ENCODE measurements around the gene PFKFB3. TPM values are rescaled to one million over a fixed set of nuclear protein-coding genes. Genes with fewer than 3 reads are reported as not detected.

PFKFB3 gene
- total and polyA plus RNA-seq, 2 of the 4 experiments (the other 2 are of a cell fraction), result 34.1 to 45.5 TPM

DNA sequence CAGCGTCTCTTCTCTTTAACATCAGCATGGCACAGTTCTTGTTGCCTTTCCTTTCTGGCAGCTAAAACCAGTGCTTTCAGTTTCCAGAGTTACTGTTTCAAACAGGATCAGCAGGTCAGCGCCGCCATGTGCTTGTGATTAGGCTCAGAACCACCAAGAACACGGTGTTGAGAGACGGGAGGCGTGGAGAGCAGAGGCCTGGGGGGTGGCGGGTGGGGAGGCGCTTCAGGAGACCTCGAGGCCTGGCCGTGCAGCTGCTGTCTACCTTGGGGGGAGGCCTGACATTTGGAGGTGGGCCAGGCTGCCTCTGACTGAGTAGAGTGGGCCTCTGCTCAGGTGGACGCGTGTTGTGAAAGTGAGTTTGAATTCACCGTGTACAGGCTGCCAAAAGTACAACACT lies 22.0 kb downstream of the PFKFB3 start:
- no peak overlapping the region for H3K18ac ChIP-seq (ENCODE audit: low read depth, low read length)
- 98% methylated on average over 5 of the region's 13 CpGs; no CpG with 5 or more reads in 1 of the 2 experiments for WGBS, 2 experiments (ENCODE audit: extremely low coverage in 2 of 2, insufficient read length in 1 of 2)
- ATAC-seq (ENCODE audit: low read depth), result no peak
- H2BK15ac ChIP-seq (ENCODE audit: low read depth, low read length), result no peak overlapping the region
- BruUV-seq (replicated peaks), result no TSS peak
- peaks cover 93% of the 10 kb centered on the region for H3K36me3 ChIP-seq (ENCODE audit: control insufficient read depth, insufficient read depth, low read length)
- H2AK5ac ChIP-seq (ENCODE audit: low read depth, low read length), result no peak overlapping the region
- DNase-seq, result no peak
- H4K8ac ChIP-seq (ENCODE audit: low read depth in 2 of 2, low read length in 2 of 2), result no peak overlapping the region
- no peak overlapping the region for H4K91ac ChIP-seq (ENCODE audit: insufficient read depth, low read depth, low read length)
- H3K56ac ChIP-seq (ENCODE audit: extremely low read depth, insufficient read depth, low read length), result no peak overlapping the region
- no peak overlapping the region for H2BK120ac ChIP-seq (ENCODE audit: low read depth, low read length)
- H3K27ac ChIP-seq (ENCODE audit: insufficient read depth, low read length), result no peak overlapping the region
- ChIA-PET CTCF (no interaction called here), POLR2A (ENCODE audit: unreplicated experiment) (no interaction called here)
- H4K20me1 ChIP-seq (ENCODE audit: insufficient read depth, low read length), result peaks cover 36% of the 10 kb centered on the region
- TF ChIP-seq SMC3 (IDR thresholded peaks at IDR 0.05; ENCODE audit: low read depth, low read length), result no peak
- TF ChIP-seq NFE2L2 (IDR thresholded peaks at IDR 0.05; ENCODE audit: low read depth, low read length), result no peak
- no peak for TF ChIP-seq RAD21 (IDR thresholded peaks at IDR 0.05; ENCODE audit: low read length)
- no peak for TF ChIP-seq RCOR1 (IDR thresholded peaks at IDR 0.05; ENCODE audit: insufficient replicate concordance, low read length)
- no peak for TF ChIP-seq MAFK (IDR thresholded peaks at IDR 0.05; ENCODE audit: low read depth, low read length)
- no peak for TF ChIP-seq BHLHE40 (IDR thresholded peaks at IDR 0.05; ENCODE audit: low read depth, low read length)
- no peak overlapping the region for H4K5ac ChIP-seq (ENCODE audit: low read depth, low read length)
- H3K9me3 ChIP-seq (ENCODE audit: control insufficient read depth, insufficient read depth, low read length), result no peaks in the 10 kb centered on the region
- no peak overlapping the region for H3K4me3 ChIP-seq (ENCODE audit: insufficient read depth, low read depth, low read length)
- H3K9me1 ChIP-seq (ENCODE audit: insufficient read depth, low read length), result peaks cover 7% of the 10 kb centered on the region; the same call in 1 of the 2 replicates
- H3K4me1 ChIP-seq (ENCODE audit: control insufficient read depth, insufficient read depth, low read length), result peaks cover 4% of the 10 kb centered on the region; the same call in 1 of the 2 replicates
- H3K4ac ChIP-seq (ENCODE audit: low read depth, low read length), result no peak overlapping the region
- H2BK20ac ChIP-seq (ENCODE audit: low read depth, low read length), result no peak overlapping the region
- intact Hi-C loops (cut with micrococcal nuclease) (no loop called here), dilution Hi-C loops (cut with HindIII; ENCODE audit: low sequenced_read_pairs, unreplicated experiment) (no loop called here), in situ Hi-C loops (cut with MboI; ENCODE audit: low sequenced_read_pairs) (loop anchor here (10.0 to 25.0 kb wide), 2 partner anchors 170 to 513 kb away; no protein-coding TSS in a partner anchor)
- H3K23ac ChIP-seq (ENCODE audit: low read depth, low read length), result no peak overlapping the region
- no peak overlapping the region for H3K14ac ChIP-seq (replicated peaks; ENCODE audit: low read depth, low read length)
- H2AK9ac ChIP-seq (replicated peaks; ENCODE audit: low read depth, low read length, poor library complexity), result no peak overlapping the region
- H3K4me2 ChIP-seq (ENCODE audit: low read depth, low read length), result no peak overlapping the region
- no peak overlapping the region for H2BK5ac ChIP-seq (ENCODE audit: low read depth, low read length, poor library complexity, severe bottlenecking)
- H3K27me3 ChIP-seq (ENCODE audit: control insufficient read depth, insufficient read depth, low read length), result no peaks in the 10 kb centered on the region
- no peak overlapping the region for H3K9ac ChIP-seq (ENCODE audit: low read depth, low read length)
- H2AFZ ChIP-seq (replicated peaks; ENCODE audit: low read length, poor library complexity), result no peak overlapping the region
- H3K79me1 ChIP-seq (ENCODE audit: low read depth in 1 of 2, low read length in 2 of 2), result peaks cover 29 to 81% of the 10 kb centered on the region in 2 experiments
